HG02678 (cell line): ENCODE data around the gene COL2A1.

Experiments
- ATAC-seq: cut with Tn5 transposase; IDR thresholded peaks from one replicate; pipeline ENCODE4 v1.9.1; 2021; ENCODE audit warnings: mild to moderate bottlenecking, moderate library complexity; ENCODE audit not compliant: unreplicated experiment

COL2A1 gene

GRCh38 chr12:48031135-48031960, 27.1 kb upstream of the COL2A1 start:
- ATAC-seq = no peak

- ATAC-seq = no peak
These were observed 25.9 kb upstream of the COL2A1 start for GRCh38 chr12:48030173-48030650.

DNA sequence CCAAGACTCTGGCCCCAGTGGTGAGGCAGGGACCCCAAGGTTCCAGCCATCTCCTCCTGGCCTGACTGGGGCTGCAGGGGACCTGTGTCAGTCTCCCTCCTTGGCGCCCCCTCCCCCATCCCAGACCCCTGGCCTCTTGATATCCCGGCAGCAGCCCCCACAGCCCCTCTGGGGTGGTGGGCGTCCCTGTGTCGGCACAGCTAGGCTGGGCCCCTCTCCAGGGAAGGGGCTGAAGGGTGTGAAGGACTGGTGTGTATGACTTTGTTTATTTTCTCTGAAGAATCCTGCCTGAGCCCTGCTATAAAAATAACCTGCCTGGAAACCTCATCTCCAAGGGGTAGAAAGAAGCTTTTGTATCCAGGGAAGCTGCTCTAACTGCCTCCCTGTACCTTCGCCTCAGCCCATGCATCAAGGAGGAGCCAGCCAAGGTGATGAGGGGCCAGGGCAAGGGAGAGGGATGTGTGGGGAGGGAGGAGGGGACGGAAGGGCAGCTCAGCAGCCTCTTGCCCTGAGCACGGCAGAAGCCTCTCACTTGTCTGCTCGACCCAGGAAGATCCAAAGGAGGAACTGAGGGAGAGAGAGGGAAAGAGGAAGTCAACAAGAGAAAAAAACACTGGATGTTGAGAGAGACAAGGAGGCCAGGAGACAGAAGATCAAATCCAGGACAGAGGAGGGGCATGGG, 25.4 kb upstream of the COL2A1 start:
- no peak for ATAC-seq

DNA sequence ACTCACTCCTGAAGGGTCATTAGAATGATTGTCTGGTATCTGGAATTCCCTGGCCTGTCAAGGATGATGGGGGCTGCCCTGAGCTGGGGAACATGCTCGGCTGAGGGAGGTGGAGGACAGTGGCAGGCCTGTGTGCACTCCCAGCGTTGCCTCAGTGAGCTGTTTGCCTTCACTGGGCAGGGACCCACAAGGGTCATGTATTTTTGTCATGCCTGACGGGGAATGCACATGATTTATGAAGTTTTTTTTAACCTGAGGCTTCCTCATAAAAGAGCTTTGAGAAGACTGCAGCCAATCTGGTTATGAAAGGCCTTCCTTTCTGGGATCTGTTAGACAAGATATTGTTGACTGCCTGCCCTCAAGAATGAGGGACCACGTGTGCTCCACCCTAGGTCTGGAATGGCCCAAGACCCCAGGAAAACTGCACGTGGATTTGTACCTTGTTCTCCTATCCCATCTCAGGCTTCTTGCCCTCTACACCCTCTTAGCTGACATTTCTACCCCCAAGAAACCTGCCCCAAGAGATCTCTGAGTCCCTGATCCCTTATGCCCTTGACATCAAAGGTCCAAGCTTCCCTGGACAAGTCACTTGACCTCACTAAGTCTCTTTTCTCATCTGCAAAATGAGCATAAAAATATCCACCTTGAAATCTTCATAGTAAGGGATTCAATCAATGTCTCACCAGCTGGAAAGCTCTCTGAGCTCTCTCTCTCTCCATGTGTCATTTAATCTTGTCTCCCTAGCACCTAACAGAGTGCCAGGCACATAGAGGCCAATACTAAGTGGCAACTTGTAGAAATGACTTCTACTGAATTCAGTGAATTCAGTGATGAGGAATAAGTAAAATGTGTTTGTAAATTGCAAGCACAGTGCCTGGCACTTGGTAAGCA, 24.5 kb upstream of the COL2A1 start:
- ATAC-seq = no peak

DNA sequence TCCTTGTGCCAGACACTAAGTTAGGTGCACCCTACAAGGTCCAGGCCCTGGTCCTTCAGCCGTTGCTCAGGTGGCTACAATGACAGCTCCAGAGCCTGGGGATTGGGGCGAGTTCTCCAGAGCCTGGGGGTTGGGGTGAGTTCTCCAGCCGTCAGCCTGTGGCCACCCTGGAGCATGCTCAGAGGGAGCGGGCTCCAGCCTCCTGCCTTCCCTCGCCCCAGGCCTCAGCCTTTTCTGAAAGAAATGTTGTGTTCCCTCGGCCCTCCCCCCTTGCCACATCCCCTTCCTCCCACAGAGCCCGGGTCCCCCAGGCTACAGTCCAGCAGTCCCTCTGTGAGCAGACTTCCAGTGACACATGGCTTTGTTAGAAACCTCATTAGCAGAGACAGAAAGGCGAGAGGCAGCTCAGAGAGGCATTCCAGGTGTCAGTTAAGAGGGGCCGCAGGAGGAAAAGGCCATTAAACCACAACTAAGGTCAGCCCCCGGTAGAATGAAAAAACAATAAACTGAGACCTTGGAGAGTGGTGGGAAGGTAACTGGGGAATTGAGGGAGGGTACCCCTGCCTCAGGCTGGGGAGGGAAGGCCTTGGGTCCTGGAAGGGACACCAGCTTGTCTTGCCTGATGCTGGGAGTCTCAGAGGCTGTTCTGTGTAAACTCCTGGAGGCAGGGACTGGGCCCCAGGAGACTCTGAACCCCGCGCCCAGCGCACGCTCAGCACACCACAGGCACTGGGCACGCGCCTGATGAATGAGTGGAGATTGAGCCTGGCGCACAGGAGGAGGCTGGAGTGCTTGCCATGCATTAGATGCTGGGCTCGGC, 23.1 kb upstream of the COL2A1 start:
- ATAC-seq = no peak

- ATAC-seq = no peak
These were observed 22.0 kb upstream of the COL2A1 start for GRCh38 chr12:48026060-48026827.

GRCh38 chr12:48025281-48025680, 21.0 kb upstream of the COL2A1 start:
- no peak for ATAC-seq

DNA sequence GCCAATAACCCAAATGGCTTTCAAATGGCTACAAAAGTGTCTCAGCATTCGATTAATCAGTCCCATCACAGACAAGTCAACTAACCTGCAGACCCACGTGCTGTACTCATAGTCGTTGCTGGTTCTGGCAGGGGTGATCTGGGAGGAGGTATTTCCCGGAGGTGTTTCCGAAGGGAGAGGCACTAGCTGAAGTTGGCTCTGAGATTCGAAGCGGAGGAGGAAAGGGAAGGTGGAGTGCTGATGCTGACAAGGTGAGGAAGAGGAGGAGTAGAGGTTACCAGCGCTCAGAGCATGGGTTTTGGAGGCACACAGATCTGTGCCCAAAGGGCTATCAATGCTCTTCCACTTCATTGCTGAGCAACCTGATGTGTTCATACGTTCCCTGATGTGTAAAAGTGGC, 20.5 kb upstream of the COL2A1 start:
- ATAC-seq = no peak

DNA sequence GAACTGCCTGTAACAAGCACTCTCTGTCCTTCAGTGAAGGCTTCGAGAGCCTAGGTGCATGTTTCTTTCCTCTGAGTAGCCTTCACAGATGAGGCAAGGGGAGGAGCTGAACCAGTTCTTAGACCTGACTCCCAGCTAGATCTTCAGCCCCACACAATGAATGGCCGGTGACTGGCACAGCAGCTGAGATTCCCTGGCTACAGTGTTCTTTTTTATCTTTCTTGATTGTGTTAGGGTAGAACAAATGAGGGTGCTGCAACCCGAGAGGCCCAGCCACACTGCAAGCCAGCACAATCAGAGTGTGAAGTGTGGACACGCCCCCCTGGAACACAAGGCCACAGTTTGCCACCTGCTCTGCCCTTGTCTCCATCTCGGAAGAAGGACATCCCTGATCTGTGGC, 19.1 kb upstream of the COL2A1 start:
- no peak for ATAC-seq

DNA sequence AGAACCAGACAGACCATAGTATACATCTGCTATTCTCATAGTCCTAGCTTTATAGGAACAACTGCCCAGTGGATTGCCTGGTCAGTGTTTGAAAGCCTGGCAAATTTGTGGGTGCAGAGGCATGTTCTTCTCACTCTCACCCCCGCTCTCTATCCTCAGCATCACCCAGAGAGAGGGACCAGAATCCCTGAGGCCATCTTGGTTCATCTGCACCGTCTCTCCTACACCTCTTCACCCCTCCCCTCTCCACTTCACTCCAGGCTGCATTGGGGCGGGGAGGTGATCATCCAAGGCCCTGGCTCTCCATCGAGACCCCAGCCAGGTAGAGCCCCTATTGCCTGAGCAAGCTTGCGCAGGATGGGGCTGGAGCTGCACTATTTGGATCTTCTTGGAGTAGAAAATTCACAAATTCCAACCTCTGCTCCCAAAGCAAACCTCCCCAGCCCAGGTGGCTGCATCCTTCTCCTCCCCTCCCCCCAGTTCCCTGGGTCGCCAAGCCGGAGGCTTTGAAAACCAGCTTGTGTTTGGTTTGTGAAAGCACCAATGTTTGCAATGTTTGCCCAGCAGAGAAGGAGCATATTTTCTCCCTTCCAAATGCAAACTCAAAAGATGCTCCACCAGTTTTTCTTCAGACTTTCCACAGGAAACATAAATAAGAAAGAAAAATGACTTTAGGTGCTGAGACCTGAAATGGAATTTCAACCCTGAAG, 18.6 kb upstream of the COL2A1 start:
- no peak for ATAC-seq

DNA sequence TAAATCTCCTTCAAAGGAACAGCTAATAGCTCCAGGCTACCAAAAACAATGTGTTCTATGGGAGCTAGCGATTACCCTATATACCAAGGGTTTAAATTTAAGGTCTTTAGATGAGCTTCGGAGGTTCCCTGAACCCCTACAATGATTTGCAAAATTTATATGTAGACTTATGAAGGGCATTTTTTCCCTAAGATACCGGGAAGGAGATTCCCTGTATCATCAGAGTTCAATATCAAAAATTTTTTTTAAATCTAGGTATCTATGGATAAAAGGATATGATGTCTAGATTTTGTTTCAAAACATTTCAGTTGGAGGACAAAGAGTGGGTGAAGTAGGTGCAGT, 17.9 kb upstream of the COL2A1 start:
- ATAC-seq = no peak

GRCh38 chr12:48021485-48022179, 17.4 kb upstream of the COL2A1 start:
- no peak for ATAC-seq

- ATAC-seq = no peak
These were observed 15.5 kb upstream of the COL2A1 start for GRCh38 chr12:48019639-48020265.

DNA sequence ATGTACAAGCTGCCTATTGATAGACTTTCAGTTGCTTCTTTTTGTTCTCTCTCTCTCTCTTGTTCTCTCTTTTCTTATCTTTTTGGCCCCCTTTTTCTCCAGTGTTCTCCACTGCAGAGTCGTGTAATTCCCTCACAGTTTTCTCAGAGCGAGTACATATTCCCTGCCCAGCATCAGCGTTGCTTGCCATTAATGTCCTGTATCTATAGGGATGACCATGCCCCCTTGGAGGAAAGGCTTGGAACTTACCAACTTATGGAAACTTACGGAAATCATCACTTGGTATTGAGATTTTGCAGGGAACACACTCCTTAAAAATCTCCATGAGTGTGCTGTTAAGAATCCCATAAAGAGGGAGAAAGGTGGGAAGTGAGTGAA, 14.3 kb upstream of the COL2A1 start:
- no peak for ATAC-seq

- no peak for ATAC-seq
These were observed 13.8 kb upstream of the COL2A1 start for GRCh38 chr12:48017921-48018617.

DNA sequence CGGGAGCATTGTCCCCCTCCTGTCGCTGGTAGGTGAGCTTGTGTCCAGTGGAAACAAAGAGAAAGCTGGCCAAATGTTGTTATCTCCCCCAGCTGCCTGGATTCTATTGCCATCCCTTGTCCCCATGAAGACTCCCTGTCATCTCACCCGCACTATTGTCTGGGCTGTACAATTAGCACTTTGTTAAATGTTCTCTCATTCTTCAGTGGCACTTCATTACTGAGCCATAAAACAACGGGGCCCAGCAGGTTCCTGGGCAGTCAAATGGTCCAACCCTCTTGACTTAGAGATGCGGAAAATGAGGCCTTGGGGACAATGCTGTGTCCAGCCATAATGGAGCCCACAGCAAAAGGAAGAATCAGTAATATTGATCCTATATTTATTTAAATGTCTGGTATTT, 13.2 kb upstream of the COL2A1 start:
- no peak for ATAC-seq

DNA sequence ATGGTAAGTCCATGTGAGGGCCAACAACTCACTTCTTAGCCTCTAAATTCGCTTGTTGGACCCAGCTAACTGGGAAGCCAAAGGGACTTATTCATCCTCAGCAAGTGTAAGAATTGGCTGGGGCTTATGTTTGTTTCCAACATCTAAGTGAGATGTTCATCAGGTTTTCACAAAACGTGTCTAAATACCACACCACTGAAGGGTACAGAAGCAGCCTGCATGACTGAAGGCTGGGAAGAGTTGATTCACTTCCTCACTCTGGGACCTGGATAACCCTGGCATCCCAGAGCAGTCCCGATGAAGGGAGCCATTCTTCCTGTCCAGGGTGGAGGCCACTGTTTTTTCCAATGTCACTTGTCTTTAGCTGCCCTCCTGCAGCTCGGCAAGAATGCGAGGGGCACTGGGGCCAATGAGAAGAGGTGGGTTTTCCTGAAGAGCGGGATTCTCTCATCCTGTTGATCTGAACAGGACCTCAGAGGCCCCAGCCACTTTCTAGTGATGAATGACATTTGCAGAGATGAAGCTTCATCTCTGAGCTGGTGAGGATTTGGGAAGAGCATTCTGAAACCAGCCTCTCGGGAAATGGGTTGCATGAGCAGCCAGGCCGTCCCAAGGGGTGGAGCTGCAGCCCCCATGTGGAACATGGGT, 12.2 kb upstream of the COL2A1 start:
- ATAC-seq = no peak
